ENCODE results near the gene DNASE1L2. TPM values are rescaled to one million over a fixed set of nuclear protein-coding genes. Genes with fewer than 3 reads are reported as not detected.

DNASE1L2 gene
- total and polyA plus RNA-seq, 2 donors (not counting 3 experiments of a cell fraction or from before 2014, with no cell fraction given): 0.57 to 1.2 TPM

DNA sequence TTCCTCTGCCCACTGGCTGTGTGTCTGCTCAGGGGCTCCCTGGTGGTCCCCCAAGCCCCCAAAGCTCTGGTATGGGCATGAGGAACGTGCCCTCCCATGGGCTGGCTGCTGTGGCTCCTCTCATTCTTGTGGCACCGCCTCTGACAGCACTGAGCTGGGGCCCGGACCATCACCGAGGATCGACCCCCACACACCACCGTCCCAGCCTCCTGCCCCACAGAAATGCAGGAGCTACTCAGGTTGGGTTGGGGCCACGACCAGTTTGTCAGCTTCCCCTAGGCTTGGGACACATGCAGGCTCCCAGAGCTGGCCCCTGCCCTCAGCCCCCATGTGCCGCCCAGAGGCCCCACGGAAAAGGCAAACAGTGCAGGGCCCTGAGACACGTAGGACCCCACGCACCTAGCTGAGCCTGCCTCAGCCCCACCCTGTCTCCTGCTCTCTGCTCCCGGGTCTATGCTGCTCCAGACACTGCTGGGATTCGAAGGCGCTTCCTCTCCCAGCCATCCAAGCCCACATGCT is 36.6 kb upstream of the DNASE1L2 start:
- POLR2A ChIA-PET: no interaction called here
- Histone ChIP-seq H3K9me1 (replicated peaks; ENCODE audit: control insufficient read depth, extremely low read depth, insufficient read depth, low read length) (no peaks in the 10 kb centered on the region), H3K9me3 (replicated peaks; ENCODE audit: control insufficient read depth, insufficient read depth, low read length) (no peaks in the 10 kb centered on the region), H3K36me3 (ENCODE audit: control insufficient read depth in 2 of 2, extremely low read depth in 1 of 2, insufficient read depth in 2 of 2, low read length in 2 of 2) (no peaks in the 10 kb centered on the region), H3K4me2 (ENCODE audit: insufficient read depth, low read length) (no peak overlapping the region), H2AFZ (ENCODE audit: low read depth, low read length) (no peak overlapping the region), H3K79me2 (ENCODE audit: control insufficient read depth, insufficient read depth, low read length) (no peaks in the 10 kb centered on the region), H3K27me3 (ENCODE audit: control insufficient read depth in 2 of 2, insufficient read depth in 2 of 2, low read length in 2 of 2) (peaks cover 27 to 36% of the 10 kb centered on the region in 2 experiments), H3K27ac (ENCODE audit: insufficient read depth, low read depth, low read length) (no peak overlapping the region), H3K9ac (replicated peaks; ENCODE audit: extremely low read depth, insufficient read depth, low read length) (no peak overlapping the region), H3K4me3 (replicated peaks in 1 of 3; ENCODE audit: insufficient read depth in 1 of 3, low read depth in 1 of 3, low read length in 3 of 3) (no peak overlapping the region), H3K4me1 (ENCODE audit: control insufficient read depth, extremely low read depth, insufficient read depth, low read length) (peaks cover under 1% of the 10 kb centered on the region), H4K20me1 (replicated peaks; ENCODE audit: control insufficient read depth, extremely low read depth, insufficient read depth, low read length) (no peaks in the 10 kb centered on the region)
- DNase-seq (ENCODE audit: low read depth, low spot score) (no peak), FAIRE-seq (no peak)
- no peak for TF ChIP-seq JUN (IDR thresholded peaks at IDR 0.05; ENCODE audit: borderline replicate concordance, insufficient read depth, insufficient read length, low read depth)
- no peak for TF ChIP-seq EZH2 (IDR thresholded peaks at IDR 0.05; ENCODE audit: borderline replicate concordance, low read depth, low read length, severe bottlenecking)
- TF ChIP-seq, protein P1, sequence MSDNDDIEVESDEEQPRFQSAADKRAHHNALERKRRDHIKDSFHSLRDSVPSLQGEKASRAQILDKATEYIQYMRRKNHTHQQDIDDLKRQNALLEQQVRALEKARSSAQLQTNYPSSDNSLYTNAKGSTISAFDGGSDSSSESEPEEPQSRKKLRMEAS (IDR thresholded peaks at IDR 0.05; ENCODE audit: insufficient read depth, insufficient read length): no peak
- BruUV-seq (replicated peaks): no TSS peak
- CTCF ChIA-PET: no interaction called here
- dilution Hi-C loops (cut with MboI; ENCODE audit: extremely low pct_ligation_motif_present, low sequenced_read_pairs) (no loop called here), intact Hi-C loops (cut with micrococcal nuclease) (loop anchor here (5.0 kb wide), 1 partner anchor 53 kb away; the partner anchor contains the start of gene ECI1)

DNA sequence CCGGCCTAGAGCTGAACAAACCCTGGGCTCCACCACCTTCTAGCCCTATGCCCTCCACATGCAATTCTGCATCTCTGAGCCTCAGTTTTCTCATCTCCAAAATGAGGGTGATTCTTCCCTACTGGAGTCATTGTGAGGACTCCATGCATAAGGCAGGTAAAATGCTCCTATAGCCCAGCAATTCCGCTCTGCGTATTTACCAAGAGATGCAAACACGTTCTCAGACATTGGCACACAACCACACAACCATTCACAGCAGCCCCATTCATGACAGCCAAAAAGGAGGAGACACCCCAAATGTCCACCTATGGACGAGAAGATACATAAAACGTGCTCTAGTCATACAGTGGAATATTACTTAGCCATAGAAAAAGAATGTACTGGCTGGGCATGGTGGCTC is 35.9 kb upstream of the DNASE1L2 start:
- Histone ChIP-seq H3K9me1 (replicated peaks; ENCODE audit: control insufficient read depth, extremely low read depth, insufficient read depth, low read length) (no peaks in the 10 kb centered on the region), H3K9me3 (replicated peaks; ENCODE audit: control insufficient read depth, insufficient read depth, low read length) (no peaks in the 10 kb centered on the region), H3K4me2 (ENCODE audit: insufficient read depth, low read length) (no peak overlapping the region), H3K9ac (replicated peaks; ENCODE audit: extremely low read depth, insufficient read depth, low read length) (no peak overlapping the region), H3K27me3 (ENCODE audit: control insufficient read depth in 2 of 2, insufficient read depth in 2 of 2, low read length in 2 of 2) (peaks cover 21 to 31% of the 10 kb centered on the region in 2 experiments), H3K36me3 (ENCODE audit: control insufficient read depth in 2 of 2, extremely low read depth in 1 of 2, insufficient read depth in 2 of 2, low read length in 2 of 2) (no peaks in the 10 kb centered on the region), H4K20me1 (replicated peaks; ENCODE audit: control insufficient read depth, extremely low read depth, insufficient read depth, low read length) (no peaks in the 10 kb centered on the region), H2AFZ (ENCODE audit: low read depth, low read length) (no peak overlapping the region), H3K4me1 (ENCODE audit: control insufficient read depth, extremely low read depth, insufficient read depth, low read length) (peaks cover 3% of the 10 kb centered on the region), H3K4me3 (replicated peaks in 1 of 3; ENCODE audit: insufficient read depth in 1 of 3, low read depth in 1 of 3, low read length in 3 of 3) (no peak overlapping the region), H3K27ac (ENCODE audit: insufficient read depth, low read depth, low read length) (no peak overlapping the region), H3K79me2 (ENCODE audit: control insufficient read depth, insufficient read depth, low read length) (no peaks in the 10 kb centered on the region)
- POLR2A ChIA-PET: no interaction called here
- dilution Hi-C loops (cut with MboI; ENCODE audit: extremely low pct_ligation_motif_present, low sequenced_read_pairs): no loop called here
- CTCF ChIA-PET: no interaction called here
- TF ChIP-seq GATA2 (IDR thresholded peaks at IDR 0.05; ENCODE audit: insufficient read depth, insufficient read length, low read depth, low read length): no peak
- TF ChIP-seq MYC (IDR thresholded peaks at IDR 0.05; ENCODE audit: low read depth, low read length): no peak
- no peak for TF ChIP-seq POLR2AphosphoS5 (IDR thresholded peaks at IDR 0.05; ENCODE audit: insufficient read depth, low read depth, low read length)
- TF ChIP-seq, protein P1 (IDR thresholded peaks at IDR 0.05; ENCODE audit: insufficient read depth, insufficient read length): no peak
- no peak for TF ChIP-seq JUN (IDR thresholded peaks at IDR 0.05; ENCODE audit: borderline replicate concordance, insufficient read depth, insufficient read length, low read depth)
- TF ChIP-seq POLR2A (IDR thresholded peaks at IDR 0.05; ENCODE audit: low read depth, low read length): no peak
- no peak for TF ChIP-seq FOS (IDR thresholded peaks at IDR 0.05; ENCODE audit: borderline replicate concordance, insufficient read depth, low read length)
- TF ChIP-seq, protein P2, sequence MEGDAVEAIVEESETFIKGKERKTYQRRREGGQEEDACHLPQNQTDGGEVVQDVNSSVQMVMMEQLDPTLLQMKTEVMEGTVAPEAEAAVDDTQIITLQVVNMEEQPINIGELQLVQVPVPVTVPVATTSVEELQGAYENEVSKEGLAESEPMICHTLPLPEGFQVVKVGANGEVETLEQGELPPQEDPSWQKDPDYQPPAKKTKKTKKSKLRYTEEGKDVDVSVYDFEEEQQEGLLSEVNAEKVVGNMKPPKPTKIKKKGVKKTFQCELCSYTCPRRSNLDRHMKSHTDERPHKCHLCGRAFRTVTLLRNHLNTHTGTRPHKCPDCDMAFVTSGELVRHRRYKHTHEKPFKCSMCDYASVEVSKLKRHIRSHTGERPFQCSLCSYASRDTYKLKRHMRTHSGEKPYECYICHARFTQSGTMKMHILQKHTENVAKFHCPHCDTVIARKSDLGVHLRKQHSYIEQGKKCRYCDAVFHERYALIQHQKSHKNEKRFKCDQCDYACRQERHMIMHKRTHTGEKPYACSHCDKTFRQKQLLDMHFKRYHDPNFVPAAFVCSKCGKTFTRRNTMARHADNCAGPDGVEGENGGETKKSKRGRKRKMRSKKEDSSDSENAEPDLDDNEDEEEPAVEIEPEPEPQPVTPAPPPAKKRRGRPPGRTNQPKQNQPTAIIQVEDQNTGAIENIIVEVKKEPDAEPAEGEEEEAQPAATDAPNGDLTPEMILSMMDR (IDR thresholded peaks at IDR 0.05; ENCODE audit: extremely low read depth in 1 of 2, insufficient read depth in 1 of 2, low read depth in 1 of 2, low read length in 2 of 2): no peak
- no peak for TF ChIP-seq EZH2 (IDR thresholded peaks at IDR 0.05; ENCODE audit: borderline replicate concordance, low read depth, low read length, severe bottlenecking)
- intact Hi-C loops (cut with micrococcal nuclease): no loop called here
- BruUV-seq (replicated peaks): no TSS peak
- FAIRE-seq: no peak
- no peak for DNase-seq (ENCODE audit: low read depth, low spot score)
